ENCODE data around the gene SSH3.

- TF ChIP-seq CTCF (IDR thresholded peaks at IDR 0.05; ENCODE audit: control extremely low read depth in 1 of 3, insufficient read depth in 1 of 3, low read depth in 1 of 3, low read length in 3 of 3) (no peak), ZNF274 (IDR thresholded peaks at IDR 0.05; ENCODE audit: borderline replicate concordance, extremely low read depth, low read length) (no peak), BRCA1 (IDR thresholded peaks at IDR 0.05; ENCODE audit: low read depth, low read length) (no peak)
These were observed 14.1 kb upstream of the SSH3 start, which contains the start of gene ANKRD13D for GRCh38 chr11:67289226-67289650.
